Breast epithelium (tissue), 4 donors: ENCODE data around the gene ANGEL2. TPM values are rescaled to one million over a fixed set of nuclear protein-coding genes. Genes with fewer than 3 reads are reported as not detected.

ENCODE experiments used
- DNase-seq, 2 donors: peaks; one replicate each; pipeline ENCODE4 v3.0.0-alpha.2; 2019; ENCODE audit warnings: low spot score in 2 of 2
- H3K27ac ChIP-seq, 2 donors: fragments of 200-600 bp; sonication (generic) in 1 of 2; one replicate each; pipeline ENCODE4 v1.5.1; 2016 to 2019; ENCODE audit warnings: mild to moderate bottlenecking in 1 of 2
- H3K27me3 ChIP-seq, 2 donors: fragments of 200-600 bp; sonication (generic) in 1 of 2; one replicate each; pipeline versions ENCODE4 v1.5.1 to v1.6.0; 2017 to 2019; ENCODE audit warnings: control low read depth in 1 of 2, mild to moderate bottlenecking in 1 of 2
- H3K36me3 ChIP-seq: fragments of 200-600 bp; one replicate; pipeline ENCODE4 v1.5.1; 2019
- H3K4me1 ChIP-seq, 2 donors: fragments of 200-600 bp; sonication (generic); one replicate each; pipeline ENCODE4 v1.5.1; 2016 to 2019; ENCODE audit warnings: control low read depth in 1 of 2
- H3K4me3 ChIP-seq, 3 donors: fragments of 200-600 bp; sonication (generic); 1 replicate in 2 of 3; 2 replicates in 1 of 3; pipeline ENCODE4 v1.5.1; 2016 to 2019; ENCODE audit warnings: mild to moderate bottlenecking in 3 of 3, moderate library complexity in 2 of 3
- H3K9me3 ChIP-seq, 2 donors: fragments of 200-600 bp; sonication (generic) in 1 of 2; one replicate each; pipeline ENCODE4 v1.5.1; 2016 to 2019; ENCODE audit warnings: control low read depth in 1 of 2
- CTCF ChIP-seq, 3 donors: fragments of 450-650 bp; IDR thresholded peaks; one replicate each; pipeline ENCODE4 v1.5.1; 2016 to 2017; ENCODE audit warnings: antibody characterized with exemption in 3 of 3, mild to moderate bottlenecking in 3 of 3, moderate library complexity in 3 of 3
- POLR2A ChIP-seq: fragments of 450-650 bp; IDR thresholded peaks from one replicate; pipeline ENCODE4 v1.6.1; 2016; ENCODE audit warnings: antibody characterized with exemption, mild to moderate bottlenecking, moderate library complexity
- POLR2AphosphoS5 ChIP-seq, 3 donors: sonication (generic); formaldehyde crosslinking; IDR thresholded peaks; one replicate each; pipeline ENCODE4 v1.6.1; 2017; ENCODE audit warnings: antibody characterized with exemption in 3 of 3
- intact Hi-C: fragments of 100-400 bp; cut with DNase I; formaldehyde crosslinking; loops from one replicate; pipeline ENCODE4 v1.15.1; 2023; ENCODE audit warnings: low total_unique reads
- total RNA-seq, 3 donors: library from RNA; depleted of rRNA; stranded (reverse); fragments of >200 nt; gene quantifications; one replicate each; pipeline ENCODE4 v1.1.0, GENCODE V29; 2016

ANGEL2 gene
- total RNA-seq, 3 donors from 2014 or later: 60.5 to 84.0 (median 72.4) TPM

- H3K4me3 ChIP-seq: no peak overlapping the region
- H3K27ac ChIP-seq: no peak overlapping the region
- no peak for DNase-seq
- H3K9me3 ChIP-seq: no peaks in the 10 kb centered on the region
- H3K27me3 ChIP-seq: no peaks in the 10 kb centered on the region
- no peaks in the 10 kb centered on the region for H3K4me1 ChIP-seq
- H3K36me3 ChIP-seq: no peaks in the 10 kb centered on the region
- TF ChIP-seq POLR2A (no peak), CTCF (IDR thresholded peaks at IDR 0.05) (no peak), POLR2AphosphoS5 (IDR thresholded peaks at IDR 0.05) (no peak)
- intact Hi-C loops: no loop called here
These were observed 41.0 kb downstream of the ANGEL2 start for GRCh38 chr1:212974711-212975110.

GRCh38 chr1:212973899-212974298, 41.8 kb downstream of the ANGEL2 start:
- intact Hi-C loops: no loop called here
- TF ChIP-seq POLR2AphosphoS5 (IDR thresholded peaks at IDR 0.05) (no peak), CTCF (IDR thresholded peaks at IDR 0.05) (no peak), POLR2A (no peak)
- no peak for DNase-seq

GRCh38 chr1:212973426-212973825, 42.2 kb downstream of the ANGEL2 start:
- no peaks in the 10 kb centered on the region for H3K9me3 ChIP-seq
- H3K27me3 ChIP-seq: no peaks in the 10 kb centered on the region
- DNase-seq: no peak
- no peak overlapping the region for H3K27ac ChIP-seq
- H3K4me3 ChIP-seq: no peak overlapping the region
- TF ChIP-seq POLR2AphosphoS5 (IDR thresholded peaks at IDR 0.05) (no peak), CTCF (IDR thresholded peaks at IDR 0.05) (no peak), POLR2A (no peak)
- no peaks in the 10 kb centered on the region for H3K4me1 ChIP-seq
- no peaks in the 10 kb centered on the region for H3K36me3 ChIP-seq
- intact Hi-C loops: no loop called here

More at GRCh38 chr1:212973899-212974298, 41.8 kb downstream of the ANGEL2 start:
- no peak overlapping the region for H3K27ac ChIP-seq
- H3K4me3 ChIP-seq: no peak overlapping the region
- no peaks in the 10 kb centered on the region for H3K4me1 ChIP-seq
- no peaks in the 10 kb centered on the region for H3K36me3 ChIP-seq
- no peaks in the 10 kb centered on the region for H3K9me3 ChIP-seq
- H3K27me3 ChIP-seq: no peaks in the 10 kb centered on the region

GRCh38 chr1:212971312-212971711, 44.4 kb downstream of the ANGEL2 start:
- TF ChIP-seq POLR2A: no peak
- no peak for TF ChIP-seq POLR2AphosphoS5 (IDR thresholded peaks at IDR 0.05)
- TF ChIP-seq CTCF (IDR thresholded peaks at IDR 0.05): no peak
- H3K27me3 ChIP-seq: no peaks in the 10 kb centered on the region
- no peak for DNase-seq
- H3K36me3 ChIP-seq: no peaks in the 10 kb centered on the region
- no peak overlapping the region for H3K4me3 ChIP-seq
- intact Hi-C loops: no loop called here
- H3K9me3 ChIP-seq: no peaks in the 10 kb centered on the region
- no peak overlapping the region for H3K27ac ChIP-seq
- H3K4me1 ChIP-seq: no peaks in the 10 kb centered on the region

- no peak overlapping the region for H3K4me3 ChIP-seq
- TF ChIP-seq POLR2AphosphoS5 (IDR thresholded peaks at IDR 0.05): no peak
- TF ChIP-seq POLR2A: no peak
- no peak for TF ChIP-seq CTCF (IDR thresholded peaks at IDR 0.05)
- intact Hi-C loops: no loop called here
- H3K36me3 ChIP-seq: no peaks in the 10 kb centered on the region
- no peak overlapping the region for H3K27ac ChIP-seq
- H3K9me3 ChIP-seq: no peaks in the 10 kb centered on the region
- H3K27me3 ChIP-seq: no peaks in the 10 kb centered on the region
- no peaks in the 10 kb centered on the region for H3K4me1 ChIP-seq
- DNase-seq: no peak
These were observed 45.6 kb downstream of the ANGEL2 start for GRCh38 chr1:212970085-212970484.
